ENCODE data around the gene SERP2. TPM values are rescaled to one million over a fixed set of nuclear protein-coding genes. Genes with fewer than 3 reads are reported as not detected.

Gene SERP2
- total RNA-seq, 1 donor from 2014 or later: 2.4 TPM

DNA sequence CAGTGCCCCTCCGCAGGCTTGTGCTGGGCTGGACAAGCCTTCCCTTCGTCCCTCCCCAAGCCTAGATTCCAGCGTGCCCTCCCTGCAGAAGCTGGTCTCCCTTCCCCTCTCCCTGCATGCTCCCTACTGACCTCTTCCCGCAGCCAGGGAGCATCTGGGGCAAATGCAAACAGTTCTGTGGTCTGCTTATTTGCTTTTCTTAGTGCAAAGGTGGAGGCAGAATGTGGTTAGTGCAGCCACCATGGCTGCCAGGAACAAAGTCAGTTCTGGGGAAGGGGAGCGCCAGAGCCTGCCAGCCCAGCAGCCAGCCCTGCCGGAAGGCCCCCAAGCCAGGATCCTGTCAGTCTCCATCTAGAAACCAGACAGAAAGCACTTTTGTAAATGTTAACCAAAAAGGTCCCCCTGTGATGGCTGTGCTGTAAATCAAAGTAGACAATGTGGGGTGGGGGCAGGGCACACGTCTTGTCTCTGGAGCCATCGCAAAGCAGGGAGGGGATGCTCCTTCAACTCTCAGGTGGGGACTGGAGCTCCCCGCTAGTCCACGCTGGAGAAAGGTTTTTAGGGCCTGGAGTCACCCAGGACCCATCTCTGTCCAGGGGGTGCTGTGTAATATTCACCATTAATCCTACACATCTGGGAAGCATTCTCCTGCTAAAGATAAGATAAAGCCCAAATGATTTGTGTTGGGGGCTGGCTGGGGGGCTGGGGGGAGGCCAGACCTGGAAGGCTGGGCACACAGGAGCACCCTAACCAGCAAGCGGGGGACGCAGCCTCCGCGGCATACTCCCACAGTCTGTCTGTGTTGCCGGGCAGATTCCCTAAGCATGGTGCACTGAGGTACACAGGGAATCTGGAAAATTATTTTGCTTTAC lies 30.9 kb downstream of the SERP2 start:
- no peak overlapping the region for H3K27ac ChIP-seq (ENCODE audit: low read depth, low read length)
- no peaks in the 10 kb centered on the region for H3K79me2 ChIP-seq (ENCODE audit: insufficient read depth, low read length)
- TF ChIP-seq EZH2 (IDR thresholded peaks at IDR 0.05; ENCODE audit: insufficient read depth, low read length): no peak
- TF ChIP-seq, protein P1, sequence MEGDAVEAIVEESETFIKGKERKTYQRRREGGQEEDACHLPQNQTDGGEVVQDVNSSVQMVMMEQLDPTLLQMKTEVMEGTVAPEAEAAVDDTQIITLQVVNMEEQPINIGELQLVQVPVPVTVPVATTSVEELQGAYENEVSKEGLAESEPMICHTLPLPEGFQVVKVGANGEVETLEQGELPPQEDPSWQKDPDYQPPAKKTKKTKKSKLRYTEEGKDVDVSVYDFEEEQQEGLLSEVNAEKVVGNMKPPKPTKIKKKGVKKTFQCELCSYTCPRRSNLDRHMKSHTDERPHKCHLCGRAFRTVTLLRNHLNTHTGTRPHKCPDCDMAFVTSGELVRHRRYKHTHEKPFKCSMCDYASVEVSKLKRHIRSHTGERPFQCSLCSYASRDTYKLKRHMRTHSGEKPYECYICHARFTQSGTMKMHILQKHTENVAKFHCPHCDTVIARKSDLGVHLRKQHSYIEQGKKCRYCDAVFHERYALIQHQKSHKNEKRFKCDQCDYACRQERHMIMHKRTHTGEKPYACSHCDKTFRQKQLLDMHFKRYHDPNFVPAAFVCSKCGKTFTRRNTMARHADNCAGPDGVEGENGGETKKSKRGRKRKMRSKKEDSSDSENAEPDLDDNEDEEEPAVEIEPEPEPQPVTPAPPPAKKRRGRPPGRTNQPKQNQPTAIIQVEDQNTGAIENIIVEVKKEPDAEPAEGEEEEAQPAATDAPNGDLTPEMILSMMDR (IDR thresholded peaks at IDR 0.05; ENCODE audit: insufficient read depth, low read depth, low read length): no peak
- peaks cover 16% of the 10 kb centered on the region for H3K4me1 Mint-ChIP-seq (ENCODE audit: low read depth, unreplicated experiment)
- H3K4me3 Mint-ChIP-seq (ENCODE audit: unreplicated experiment): peak overlapping the region; percentile 34
- peak overlapping the region; percentile 85 for H3K27ac Mint-ChIP-seq (ENCODE audit: unreplicated experiment)
- peaks cover 6% of the 10 kb centered on the region for H3K4me1 ChIP-seq (ENCODE audit: insufficient read depth, low read length)
- H3K27me3 Mint-ChIP-seq (ENCODE audit: low read depth, unreplicated experiment): peaks cover 14% of the 10 kb centered on the region
- no peak overlapping the region for H3K9ac ChIP-seq (ENCODE audit: low read length)
- no peaks in the 10 kb centered on the region for H3K36me3 Mint-ChIP-seq (ENCODE audit: low read depth, unreplicated experiment)
- no peak overlapping the region for H2AFZ ChIP-seq (ENCODE audit: low read depth, low read length)
- no peaks in the 10 kb centered on the region for H3K9me3 ChIP-seq (ENCODE audit: insufficient read depth, low read depth, low read length)
- H3K27me3 ChIP-seq (ENCODE audit: insufficient read depth, low read length): no peaks in the 10 kb centered on the region
- H3K9me3 Mint-ChIP-seq (ENCODE audit: unreplicated experiment): no peaks in the 10 kb centered on the region
- peak overlapping the region; percentile 12 for H3K4me2 ChIP-seq (ENCODE audit: low read length)
- no peaks in the 10 kb centered on the region for H3K36me3 ChIP-seq (ENCODE audit: insufficient read depth, low read length)
- FAIRE-seq (no peak), DNase-seq (ENCODE audit: low read depth) (no peak)
- H4K20me1 ChIP-seq (ENCODE audit: insufficient read depth, low read length): no peaks in the 10 kb centered on the region
- H3K4me3 ChIP-seq (ENCODE audit: insufficient read depth, low read depth, low read length): no peak overlapping the region

DNA sequence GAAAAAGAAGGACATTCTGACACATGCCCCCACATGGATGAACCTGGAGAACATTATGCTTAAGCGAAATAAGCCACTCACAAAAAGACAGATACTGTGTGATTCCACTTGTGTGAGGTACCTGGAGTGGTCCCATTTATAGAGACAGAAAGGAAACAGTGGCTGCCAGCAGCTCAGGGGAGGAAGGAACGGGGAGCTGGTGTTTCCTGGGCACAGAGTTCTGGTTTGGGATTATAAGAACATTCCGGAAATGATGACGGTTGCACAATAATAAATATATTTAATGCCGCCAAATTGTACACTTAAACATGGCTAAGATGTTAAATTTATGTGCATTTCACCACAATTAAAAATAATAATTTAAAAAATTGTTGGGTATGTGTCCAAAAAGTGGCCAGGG lies 33.0 kb downstream of the SERP2 start:
- Histone ChIP-seq H3K27me3 (ENCODE audit: insufficient read depth, low read length) (no peaks in the 10 kb centered on the region), H3K9ac (ENCODE audit: low read length) (no peak overlapping the region), H3K36me3 (ENCODE audit: insufficient read depth, low read length) (no peaks in the 10 kb centered on the region), H3K27ac (ENCODE audit: low read depth, low read length) (no peak overlapping the region), H2AFZ (ENCODE audit: low read depth, low read length) (no peak overlapping the region), H3K4me1 (ENCODE audit: insufficient read depth, low read length) (peaks cover 6% of the 10 kb centered on the region), H3K79me2 (ENCODE audit: insufficient read depth, low read length) (no peaks in the 10 kb centered on the region), H3K4me2 (ENCODE audit: low read length) (no peak overlapping the region), H4K20me1 (ENCODE audit: insufficient read depth, low read length) (no peaks in the 10 kb centered on the region), H3K4me3 (ENCODE audit: insufficient read depth, low read depth, low read length) (no peak overlapping the region), H3K9me3 (ENCODE audit: insufficient read depth, low read depth, low read length) (no peaks in the 10 kb centered on the region)
- no peaks in the 10 kb centered on the region for H3K36me3 Mint-ChIP-seq (ENCODE audit: low read depth, unreplicated experiment)
- no peak overlapping the region for H3K4me3 Mint-ChIP-seq (ENCODE audit: unreplicated experiment)
- no peak overlapping the region for H3K27ac Mint-ChIP-seq (ENCODE audit: unreplicated experiment)
- no peak for TF ChIP-seq EZH2 (IDR thresholded peaks at IDR 0.05; ENCODE audit: insufficient read depth, low read length)
- TF ChIP-seq, protein P1 (IDR thresholded peaks at IDR 0.05; ENCODE audit: insufficient read depth, low read depth, low read length): no peak
- H3K9me3 Mint-ChIP-seq (ENCODE audit: unreplicated experiment): no peaks in the 10 kb centered on the region
- H3K27me3 Mint-ChIP-seq (ENCODE audit: low read depth, unreplicated experiment): peaks cover 18% of the 10 kb centered on the region
- FAIRE-seq (no peak), DNase-seq (ENCODE audit: low read depth) (no peak)
- H3K4me1 Mint-ChIP-seq (ENCODE audit: low read depth, unreplicated experiment): peaks cover 16% of the 10 kb centered on the region

DNA sequence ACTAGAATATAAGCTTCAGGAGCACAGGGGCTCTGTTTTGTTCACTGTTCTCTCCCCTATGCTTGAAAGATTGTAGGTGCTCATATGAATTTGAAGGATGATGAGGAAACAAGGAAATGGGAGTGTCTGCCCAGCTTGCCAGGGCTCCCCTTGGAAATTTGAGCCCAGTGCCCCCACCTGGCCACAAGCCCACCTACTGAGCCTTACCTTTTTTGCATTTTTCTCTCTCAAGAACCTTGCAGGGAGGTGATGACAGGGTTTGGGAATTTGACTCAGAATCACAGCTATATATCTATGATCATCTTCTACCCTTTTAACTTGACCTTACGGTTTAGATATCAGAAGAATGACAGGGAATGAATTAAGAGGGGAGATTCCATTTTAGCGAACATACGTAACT lies 33.8 kb downstream of the SERP2 start:
- DNase-seq (ENCODE audit: low read depth): no peak
- H3K27me3 ChIP-seq (ENCODE audit: insufficient read depth, low read length): no peaks in the 10 kb centered on the region
- Mint-ChIP-seq H3K4me1 (ENCODE audit: low read depth, unreplicated experiment) (peaks cover 16% of the 10 kb centered on the region), H3K27ac (ENCODE audit: unreplicated experiment) (no peak overlapping the region), H3K27me3 (ENCODE audit: low read depth, unreplicated experiment) (peaks cover 18% of the 10 kb centered on the region), H3K4me3 (ENCODE audit: unreplicated experiment) (no peak overlapping the region), H3K36me3 (ENCODE audit: low read depth, unreplicated experiment) (no peaks in the 10 kb centered on the region), H3K9me3 (ENCODE audit: unreplicated experiment) (no peaks in the 10 kb centered on the region)
- no peaks in the 10 kb centered on the region for H3K79me2 ChIP-seq (ENCODE audit: insufficient read depth, low read length)
- TF ChIP-seq, protein P1 (IDR thresholded peaks at IDR 0.05; ENCODE audit: insufficient read depth, low read depth, low read length): no peak
- TF ChIP-seq EZH2 (IDR thresholded peaks at IDR 0.05; ENCODE audit: insufficient read depth, low read length): no peak
- FAIRE-seq: no peak
- no peaks in the 10 kb centered on the region for H4K20me1 ChIP-seq (ENCODE audit: insufficient read depth, low read length)
- H3K9ac ChIP-seq (ENCODE audit: low read length): no peak overlapping the region
- H3K4me1 ChIP-seq (ENCODE audit: insufficient read depth, low read length): peaks cover 6% of the 10 kb centered on the region
- H2AFZ ChIP-seq (ENCODE audit: low read depth, low read length): no peak overlapping the region
- H3K27ac ChIP-seq (ENCODE audit: low read depth, low read length): no peak overlapping the region
- no peak overlapping the region for H3K4me2 ChIP-seq (ENCODE audit: low read length)
- no peaks in the 10 kb centered on the region for H3K9me3 ChIP-seq (ENCODE audit: insufficient read depth, low read depth, low read length)
- no peak overlapping the region for H3K4me3 ChIP-seq (ENCODE audit: insufficient read depth, low read depth, low read length)
- H3K36me3 ChIP-seq (ENCODE audit: insufficient read depth, low read length): no peaks in the 10 kb centered on the region
